HG02973 (cell line): Measurements from ENCODE around the gene CYB561D2.

Source experiments
- ATAC-seq: cut with Tn5 transposase; IDR thresholded peaks from one replicate; pipeline ENCODE4 v1.9.1; 2021; ENCODE audit warnings: moderate library complexity; ENCODE audit not compliant: unreplicated experiment

CYB561D2 gene

GRCh38 chr3:50323092-50323600, 27.5 kb upstream of the CYB561D2 start:
- no peak for ATAC-seq

- no peak for ATAC-seq
Measured at GRCh38 chr3:50323614-50324199, 27.0 kb upstream of the CYB561D2 start.

GRCh38 chr3:50324351-50325112, 26.1 kb upstream of the CYB561D2 start:
- ATAC-seq: no peak

GRCh38 chr3:50325113-50325480, 25.6 kb upstream of the CYB561D2 start:
- no peak for ATAC-seq

GRCh38 chr3:50325497-50326181, 25.0 kb upstream of the CYB561D2 start:
- no peak for ATAC-seq

- ATAC-seq: no peak
Measured at GRCh38 chr3:50326182-50326541, 24.5 kb upstream of the CYB561D2 start.

GRCh38 chr3:50327129-50327528, 23.5 kb upstream of the CYB561D2 start:
- no peak for ATAC-seq

- ATAC-seq: peak; percentile 75
Measured at GRCh38 chr3:50327943-50328691, 22.5 kb upstream of the CYB561D2 start, which contains the start of gene TUSC2. TSS of gene TUSC2 (minus strand) at chr3:50328223. CDS start at chr3:50328099, 124 bp downstream.

GRCh38 chr3:50330330-50330729, 20.3 kb upstream of the CYB561D2 start:
- no peak for ATAC-seq

- no peak for ATAC-seq
Measured at GRCh38 chr3:50331364-50331907, 19.2 kb upstream of the CYB561D2 start.

GRCh38 chr3:50333744-50334328, 16.8 kb upstream of the CYB561D2 start:
- ATAC-seq: no peak

- ATAC-seq: no peak
Measured at GRCh38 chr3:50334339-50335075, 16.2 kb upstream of the CYB561D2 start.

GRCh38 chr3:50336452-50337174, 14.0 kb upstream of the CYB561D2 start:
- ATAC-seq: peak; percentile 32

- peak; percentile 65 for ATAC-seq
Measured at GRCh38 chr3:50337175-50337861, 13.3 kb upstream of the CYB561D2 start.

- no peak for ATAC-seq
Measured at GRCh38 chr3:50338965-50339364, 11.7 kb upstream of the CYB561D2 start.

- no peak for ATAC-seq
Measured at GRCh38 chr3:50339485-50340146, 11.0 kb upstream of the CYB561D2 start.

GRCh38 chr3:50340147-50340447, 10.6 kb upstream of the CYB561D2 start:
- no peak for ATAC-seq
